CD4-positive, alpha-beta T cell treated with Interleukin-2 at 100 ng/mL for 4 hours (primary cell): ENCODE results near the gene SLC35C1.
A peak's percentile ranks its signal among the peaks of the same experiment; 100 is the strongest.

Experiments
- DNase-seq: peaks from one replicate; pipeline ENCODE4 v3.0.0-alpha.2; 2020; ENCODE audit warnings: low spot score

SLC35C1 gene

DNA sequence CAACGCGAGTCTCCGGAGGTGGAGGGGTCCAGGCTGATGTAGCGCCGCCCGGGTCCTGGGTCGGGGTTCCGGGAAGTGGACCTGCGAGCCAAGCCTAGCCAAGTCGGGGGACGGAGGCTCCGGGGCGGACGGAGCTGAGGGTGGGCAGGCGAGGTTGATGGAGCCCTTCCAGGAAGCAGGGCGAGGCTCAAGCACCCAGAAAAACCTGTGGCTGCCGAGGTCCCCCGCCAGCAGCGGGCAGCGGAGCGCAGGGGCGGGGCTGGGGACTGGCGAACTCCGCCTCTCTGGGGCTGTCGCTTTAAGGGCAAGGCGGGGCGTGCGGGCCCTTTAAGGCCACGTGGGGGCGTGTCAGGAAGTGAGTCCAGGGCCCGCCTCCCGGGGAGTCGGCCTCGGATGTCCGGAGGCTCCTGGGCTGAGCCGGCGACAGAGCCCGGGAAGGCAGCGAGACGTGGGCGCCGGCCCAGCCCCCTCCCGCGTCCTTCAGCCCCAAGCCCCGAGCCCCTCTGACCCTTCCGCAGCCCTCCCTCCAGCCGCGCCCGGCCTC, at the start of gene SLC35C1:
TSS of gene SLC35C1 (plus strand) at position 389 of the 544 bp plus-strand sequence. CDS start 653 bp downstream, outside the sequence.
- DNase-seq: peak; percentile 96

DNA sequence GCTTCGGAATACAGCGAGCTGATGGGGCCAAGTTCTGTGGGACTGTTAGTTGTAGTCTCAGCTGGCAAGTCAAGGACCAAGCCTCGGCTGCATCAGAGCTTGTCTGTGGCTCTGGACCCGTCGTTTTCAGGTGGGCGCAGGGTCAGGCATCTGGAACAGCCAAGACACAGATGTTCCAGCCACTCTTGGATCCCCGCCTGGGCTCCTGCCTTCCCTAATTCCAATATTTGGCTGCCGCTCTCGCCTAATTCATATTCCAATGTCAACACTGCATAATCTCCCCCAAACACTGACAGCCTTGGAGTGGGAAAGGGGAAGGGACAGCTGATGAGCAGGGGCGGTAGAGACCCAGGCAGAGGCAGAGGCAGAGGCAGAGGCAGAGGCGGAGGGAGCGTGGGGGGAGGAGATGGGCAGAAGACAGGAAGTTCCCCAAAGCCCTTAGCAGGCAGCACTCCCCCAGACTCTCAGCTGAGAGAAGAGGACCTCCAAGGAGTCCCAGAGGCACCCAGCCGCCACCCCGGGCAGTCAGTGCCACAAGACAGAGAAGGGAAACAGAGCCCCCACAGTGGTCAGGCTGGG, 49.6 kb upstream of the SLC35C1 start:
- no peak for DNase-seq

DNA sequence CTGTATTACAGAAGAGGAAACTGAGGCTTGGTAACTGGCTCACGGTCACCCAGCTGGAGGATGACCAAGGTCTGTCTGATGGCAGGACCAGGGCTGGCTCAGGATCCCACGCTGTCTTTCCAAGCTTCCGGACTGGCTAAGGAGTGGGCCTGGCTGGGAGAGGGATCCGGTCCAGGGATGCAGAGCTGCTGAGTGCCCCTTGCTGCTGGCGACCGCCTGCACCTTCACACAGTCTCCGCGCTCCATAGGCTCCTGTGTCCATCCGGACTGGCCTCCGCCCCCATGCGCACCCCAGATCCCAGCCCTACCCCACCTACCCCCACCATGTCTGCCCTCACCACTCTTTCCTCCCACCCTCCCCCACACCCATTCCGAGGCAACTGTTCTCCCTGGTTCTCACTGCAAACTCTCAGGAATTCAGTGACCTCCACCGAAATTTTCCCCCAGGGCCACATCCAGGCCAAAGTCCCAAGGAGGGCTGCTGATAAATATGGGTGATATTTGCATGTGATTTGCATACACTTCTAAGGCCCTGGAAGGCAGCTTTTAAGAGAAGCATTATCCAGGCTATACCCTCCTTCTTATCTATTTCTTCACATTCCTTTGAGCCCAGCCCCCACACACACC, 48.5 kb upstream of the SLC35C1 start:
- no peak for DNase-seq

DNA sequence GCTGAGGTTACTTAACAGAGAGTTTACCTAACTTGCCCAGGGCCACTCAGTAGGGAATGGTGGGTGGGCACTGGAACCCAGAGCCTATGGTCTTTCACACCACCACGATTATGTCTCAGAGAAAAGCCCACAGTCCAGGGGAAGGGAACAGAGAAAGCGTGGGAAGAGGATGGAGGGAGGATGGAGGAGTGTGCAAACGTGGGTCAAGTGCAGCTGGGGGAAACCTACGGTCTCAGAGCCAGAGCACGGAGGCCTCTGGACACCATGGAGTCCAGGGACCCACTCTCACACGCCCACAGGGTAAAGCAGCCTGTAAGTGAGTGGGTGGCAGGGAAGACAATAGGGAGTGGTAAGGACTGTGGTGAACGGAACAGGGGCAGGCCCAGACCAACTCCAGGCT, 47.3 kb upstream of the SLC35C1 start:
- no peak for DNase-seq

DNA sequence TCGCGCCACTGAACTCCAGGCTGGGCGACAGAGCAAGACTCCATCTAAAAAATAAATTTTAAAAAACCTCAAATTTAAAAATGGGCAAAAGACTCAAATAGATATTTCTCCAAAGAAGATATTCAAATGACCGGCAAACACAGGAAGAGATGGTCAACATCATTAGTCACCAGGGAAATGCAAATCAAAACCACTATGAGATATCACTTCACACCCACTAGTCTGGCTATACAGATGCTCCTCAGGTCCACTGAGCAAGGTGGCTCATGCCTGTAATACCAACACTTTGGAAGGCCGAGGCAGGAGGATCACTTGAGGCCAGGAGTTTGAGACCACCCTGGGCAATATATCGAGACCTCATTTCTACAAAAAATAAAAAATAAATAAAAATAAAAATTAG, 43.3 kb upstream of the SLC35C1 start:
- no peak for DNase-seq

DNA sequence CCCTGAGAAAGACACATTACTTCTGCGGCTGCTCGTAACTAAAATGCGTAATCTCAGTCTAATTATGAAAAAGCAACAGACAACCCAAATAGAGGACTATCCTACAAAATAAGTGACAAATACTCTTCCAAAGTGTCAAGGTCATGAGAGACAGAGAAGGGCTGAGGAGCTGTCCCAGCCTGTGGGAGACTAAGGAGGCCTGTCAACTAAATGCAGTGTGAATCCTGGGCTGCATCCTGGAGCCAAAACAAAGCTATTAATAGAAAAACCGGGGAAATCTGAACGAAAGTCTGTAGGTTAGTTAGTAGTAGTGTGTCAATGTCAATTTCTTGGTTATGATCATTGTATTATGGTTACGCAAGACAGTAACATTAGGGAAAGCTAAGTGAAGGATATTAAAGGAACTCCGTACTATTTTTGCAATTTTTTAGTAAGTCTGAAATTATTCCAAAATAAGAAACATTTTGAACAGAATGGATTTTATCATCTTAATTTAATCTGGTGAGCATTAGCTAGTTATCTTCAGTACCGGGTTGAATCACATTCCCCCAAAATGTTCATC, 39.8 kb upstream of the SLC35C1 start:
- DNase-seq: no peak

DNA sequence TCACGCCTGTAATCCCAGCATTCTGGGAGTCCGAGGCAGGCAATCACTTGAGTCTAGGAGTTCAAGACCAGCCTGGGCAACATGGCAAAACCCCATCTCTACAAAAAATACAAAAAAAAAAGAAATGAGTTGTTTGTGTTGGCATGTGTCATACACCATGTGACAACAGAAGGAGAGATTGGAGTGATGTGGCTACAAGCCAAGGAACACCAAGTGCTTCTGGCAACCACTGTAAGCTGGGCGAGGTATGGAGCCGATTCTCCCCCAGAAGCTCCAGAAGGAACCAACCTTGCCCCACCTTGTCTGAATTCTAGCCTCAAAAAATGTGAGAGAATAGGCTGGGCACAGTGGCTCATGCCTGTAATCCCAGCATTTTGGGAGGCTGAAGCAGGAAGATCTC, 39.1 kb upstream of the SLC35C1 start:
- no peak for DNase-seq

DNA sequence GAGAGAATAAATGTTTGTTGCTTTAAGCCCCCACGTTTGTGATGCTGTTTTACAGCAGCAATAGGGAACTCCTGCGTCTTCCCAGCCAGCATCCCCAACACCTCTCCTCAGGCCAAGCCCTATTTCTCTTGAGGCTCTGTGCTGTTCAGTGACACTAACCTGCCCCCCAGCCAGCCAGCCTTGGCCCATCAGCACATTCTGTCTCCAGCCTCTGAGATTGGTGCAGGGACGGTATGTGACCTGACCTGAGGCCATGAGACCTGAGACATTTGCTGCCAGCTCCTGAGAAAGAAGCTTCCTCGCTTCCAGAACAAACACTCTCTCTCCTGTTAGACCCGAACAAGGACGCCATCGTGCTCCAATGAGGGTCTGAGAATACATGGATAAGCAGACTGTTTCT, 38.5 kb upstream of the SLC35C1 start:
- DNase-seq: no peak

DNA sequence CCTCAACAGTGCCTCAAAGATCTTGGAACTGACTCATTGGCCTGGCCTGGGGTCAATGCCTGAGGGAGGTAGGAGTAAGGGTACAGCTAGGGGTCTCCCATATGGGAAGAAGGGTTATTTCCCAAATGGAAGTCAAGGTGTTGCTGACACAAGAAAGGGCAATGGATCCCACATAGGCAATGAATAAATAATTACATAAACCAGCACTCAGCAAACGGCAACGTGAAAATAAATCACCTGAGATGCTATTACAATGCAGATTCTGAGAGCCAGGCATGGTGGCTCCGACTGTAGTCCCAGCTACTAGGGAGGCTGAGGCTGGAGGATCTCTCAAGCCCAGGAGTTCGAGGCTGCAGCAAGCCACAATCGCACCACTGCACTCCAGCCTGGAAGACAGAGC, 36.5 kb upstream of the SLC35C1 start:
- no peak for DNase-seq

DNA sequence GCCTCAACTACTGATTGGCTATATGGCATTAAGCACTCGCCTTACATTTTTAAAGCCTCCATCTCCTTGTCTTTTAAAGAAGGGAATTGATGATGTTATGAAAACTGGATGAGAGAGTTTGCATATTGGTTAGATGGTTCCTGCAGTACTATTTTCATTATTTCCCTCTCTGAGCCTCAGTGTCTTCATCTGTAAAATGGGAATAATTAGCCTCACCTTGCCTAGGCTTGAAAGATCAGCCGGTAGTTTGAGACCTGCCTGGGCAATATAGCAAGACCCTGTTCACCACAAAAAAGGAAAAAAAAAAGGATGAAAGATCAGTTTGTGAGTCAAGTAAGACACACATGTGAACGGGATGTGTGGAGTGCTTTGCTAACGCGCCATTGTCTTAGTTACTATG, 35.0 kb upstream of the SLC35C1 start:
- DNase-seq: no peak

DNA sequence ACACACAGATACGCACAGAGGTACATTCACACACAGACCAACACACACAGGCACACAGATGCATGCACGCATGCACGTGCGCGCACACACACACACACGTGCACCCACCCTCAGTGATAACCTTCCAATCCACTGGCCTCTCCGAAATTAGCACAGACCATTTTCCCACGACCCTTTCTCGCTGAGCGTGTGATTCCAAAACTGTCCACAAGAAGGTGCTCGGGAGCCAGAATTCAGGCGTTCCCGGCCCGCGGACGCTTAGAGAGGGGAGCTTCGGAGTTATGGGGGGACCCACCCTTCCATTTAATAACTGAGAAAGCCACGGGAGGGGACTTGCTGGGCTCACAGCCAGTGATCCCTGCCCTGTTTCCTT, 33.8 kb upstream of the SLC35C1 start:
- DNase-seq: peak; percentile 74

DNA sequence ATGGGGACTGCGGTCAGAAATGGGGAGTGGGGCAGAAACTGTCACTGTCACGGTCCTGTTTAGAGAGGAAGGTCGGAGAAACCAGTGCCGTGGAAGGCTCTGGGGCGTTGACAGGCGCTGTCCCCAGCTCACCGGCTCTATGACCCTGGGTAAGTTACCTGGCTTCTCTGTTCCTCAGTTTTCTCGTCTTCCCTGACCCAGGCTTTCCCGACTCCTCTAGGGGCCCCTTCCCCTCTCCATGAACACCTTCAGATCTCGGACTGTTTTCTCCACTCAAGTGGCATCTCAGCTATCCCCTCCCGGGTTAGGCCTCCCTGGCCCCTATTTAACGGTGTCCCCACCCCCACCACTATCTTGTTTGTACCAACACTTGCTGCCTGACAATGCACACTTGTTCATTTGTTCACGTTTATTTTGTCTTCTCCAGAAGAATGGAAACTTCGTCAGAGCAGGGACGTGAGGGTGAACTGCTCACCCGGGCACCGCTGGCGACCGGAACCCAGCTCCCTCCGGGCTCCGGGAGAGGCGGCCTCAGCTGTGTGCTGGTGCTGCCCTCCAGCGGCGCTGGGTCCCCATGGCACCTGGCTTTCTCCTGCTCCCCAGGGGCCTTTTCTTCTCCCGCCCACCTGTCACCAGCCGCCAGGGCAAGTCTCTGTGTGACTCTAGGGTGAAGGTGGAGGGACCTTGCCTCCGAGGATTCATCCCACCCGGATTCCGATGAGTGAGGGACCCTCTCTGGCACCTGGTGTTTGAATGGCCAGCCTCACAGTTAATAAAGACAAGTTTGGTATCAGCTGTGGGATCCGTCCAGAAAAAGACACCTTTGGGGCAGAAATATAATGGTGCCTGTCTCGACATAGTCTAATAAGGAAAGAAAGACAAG, 33.1 kb upstream of the SLC35C1 start:
- peak; percentile 76 for DNase-seq

DNA sequence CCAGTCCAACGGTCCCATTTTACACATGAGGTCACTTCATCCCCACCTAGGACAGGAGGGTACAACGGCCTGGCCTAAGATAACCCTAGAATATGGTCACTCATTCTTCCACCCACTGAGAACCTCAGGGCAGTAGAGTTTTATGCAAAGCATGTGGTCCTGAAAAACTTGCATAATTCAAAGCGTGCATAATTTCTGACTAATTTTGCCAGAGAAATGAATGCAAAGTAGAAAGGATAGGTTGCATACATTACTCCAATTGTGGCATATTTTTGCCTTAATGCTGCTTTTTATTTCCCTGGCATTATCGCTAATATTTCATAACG, 32.5 kb upstream of the SLC35C1 start:
- no peak for DNase-seq

DNA sequence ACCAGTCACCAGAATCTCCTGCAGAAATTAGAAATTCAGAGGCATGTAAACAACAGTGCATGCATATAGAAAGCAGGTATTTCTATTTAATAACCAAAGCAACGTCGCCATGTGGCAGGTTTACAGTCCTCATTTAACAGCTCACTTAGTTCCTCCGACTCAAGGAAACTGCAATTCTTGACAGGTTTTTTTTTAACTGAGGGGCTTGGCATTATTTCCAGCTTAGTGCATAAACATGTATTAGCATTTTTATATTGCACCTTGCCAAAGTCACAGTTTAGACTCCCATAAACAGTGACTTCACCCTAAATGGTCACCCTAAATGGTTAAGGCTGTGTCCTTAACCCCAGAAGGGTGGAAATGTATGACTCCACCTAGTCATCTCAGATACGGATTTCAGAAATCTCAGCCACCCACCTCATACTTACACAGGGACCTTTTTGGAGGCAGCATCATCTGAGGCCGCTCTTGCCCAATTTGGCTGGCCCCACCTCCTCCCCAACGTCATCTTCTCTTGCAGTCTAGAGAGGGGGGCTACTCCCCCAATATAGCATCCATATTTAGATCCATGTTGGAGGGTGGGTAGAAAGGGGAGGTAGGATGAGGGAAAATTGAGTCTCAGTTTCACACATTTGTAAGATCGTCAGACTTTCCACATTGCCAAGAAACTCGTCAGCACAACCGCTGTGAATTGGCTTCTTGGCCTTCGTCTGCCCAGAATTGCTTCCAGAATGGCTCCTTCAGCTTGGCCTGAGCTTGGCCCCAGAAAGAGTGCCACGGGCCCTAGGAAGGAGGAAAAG, 31.8 kb upstream of the SLC35C1 start:
- DNase-seq: no peak

DNA sequence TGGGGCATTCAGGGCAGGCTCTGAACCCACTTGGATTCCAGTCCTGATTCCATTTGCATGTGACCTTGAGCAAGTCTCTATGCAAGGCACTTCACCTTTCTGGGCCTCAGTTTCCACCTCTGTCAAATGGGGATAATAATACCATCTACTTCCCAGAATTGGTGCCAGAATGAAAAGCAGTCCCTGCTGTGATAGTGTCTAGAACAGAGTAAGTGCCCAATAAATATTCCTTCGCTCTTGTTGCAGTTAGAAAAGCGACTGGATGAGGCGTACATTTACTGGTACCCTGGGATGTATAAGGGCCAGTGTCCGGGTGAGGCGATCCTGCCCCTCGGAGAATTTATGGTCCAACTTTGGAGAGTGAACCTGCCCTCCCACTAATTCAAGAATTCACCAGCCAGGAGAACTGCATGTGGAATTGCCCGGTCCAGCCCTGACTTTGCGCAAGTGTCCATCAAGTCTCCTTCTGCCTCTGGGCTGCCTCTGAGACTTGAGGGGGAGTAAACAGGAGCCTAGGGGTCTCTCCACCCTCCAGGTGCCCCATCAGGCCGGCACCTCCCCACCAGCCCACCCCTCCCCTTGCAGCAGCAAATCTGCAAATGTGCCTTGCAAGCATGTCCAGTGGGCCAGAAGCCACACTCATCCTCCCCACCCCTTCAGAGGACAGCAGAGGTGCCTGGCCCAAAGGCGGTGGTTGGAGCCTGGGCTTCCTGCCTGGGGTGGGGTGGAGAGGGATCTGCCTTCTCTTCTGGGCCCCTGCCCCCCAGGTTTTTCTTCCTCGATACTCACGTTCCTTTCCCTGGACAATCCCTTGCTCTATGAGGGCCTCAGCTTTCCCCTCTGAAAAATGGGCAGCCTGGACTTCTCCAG, 30.9 kb upstream of the SLC35C1 start:
- DNase-seq: no peak

DNA sequence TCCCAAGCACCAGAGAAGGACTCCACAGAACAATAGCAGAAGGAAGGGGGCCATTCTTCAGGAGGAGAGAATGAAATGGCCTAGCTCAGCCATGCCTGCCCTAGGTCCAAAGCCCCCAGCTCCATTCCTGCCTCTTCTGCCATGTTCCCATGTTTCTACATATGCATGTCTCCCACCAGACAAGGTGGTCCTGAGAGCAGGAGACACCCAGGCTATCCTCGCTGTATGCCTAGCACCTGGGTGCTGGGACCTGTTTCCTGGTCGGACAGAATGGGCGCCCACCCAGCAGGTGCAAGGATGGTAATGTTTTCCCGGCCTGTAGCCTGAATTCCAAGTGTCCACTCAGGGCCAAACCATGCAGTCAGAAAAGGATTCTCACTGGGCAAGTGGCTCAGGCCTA, 30.2 kb upstream of the SLC35C1 start:
- no peak for DNase-seq

DNA sequence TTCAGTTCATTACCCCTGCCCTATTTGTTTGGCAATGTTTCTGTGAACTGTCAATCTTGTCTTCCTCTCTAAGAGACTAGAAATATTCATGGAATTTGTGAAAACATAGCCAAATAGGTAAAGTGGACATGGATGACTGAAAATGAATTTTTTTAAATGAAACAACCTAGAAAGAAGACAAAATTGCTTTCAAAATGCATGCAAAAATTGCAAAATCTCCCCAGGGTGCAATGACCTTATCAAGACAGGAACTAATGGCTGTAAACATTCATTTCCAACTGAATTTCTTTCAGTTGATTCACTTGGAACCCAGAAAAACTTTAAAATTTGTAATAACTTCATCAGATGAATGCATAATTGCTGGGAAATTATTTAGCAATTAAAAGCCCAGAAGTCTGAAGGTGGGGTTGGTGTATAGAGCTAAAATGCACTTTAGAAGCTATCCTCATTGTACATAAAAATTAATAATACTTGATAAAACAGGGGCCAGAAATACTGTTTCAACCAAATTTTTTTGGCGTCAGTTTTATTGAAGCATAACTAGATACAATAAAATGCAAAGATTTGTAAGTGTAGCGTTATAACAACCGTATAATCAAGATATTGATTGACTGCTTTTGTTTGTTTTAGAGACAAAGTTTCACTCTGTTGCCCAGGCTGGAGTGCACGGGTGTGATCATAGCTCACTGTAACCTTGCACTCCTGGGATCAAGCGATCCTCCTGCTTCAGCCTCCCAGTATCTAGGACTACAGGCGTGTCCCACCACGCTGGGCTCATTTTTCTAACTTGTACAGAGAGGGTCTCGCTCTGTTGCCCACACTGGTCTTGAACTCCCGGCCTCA, 27.6 kb upstream of the SLC35C1 start:
- DNase-seq: no peak

DNA sequence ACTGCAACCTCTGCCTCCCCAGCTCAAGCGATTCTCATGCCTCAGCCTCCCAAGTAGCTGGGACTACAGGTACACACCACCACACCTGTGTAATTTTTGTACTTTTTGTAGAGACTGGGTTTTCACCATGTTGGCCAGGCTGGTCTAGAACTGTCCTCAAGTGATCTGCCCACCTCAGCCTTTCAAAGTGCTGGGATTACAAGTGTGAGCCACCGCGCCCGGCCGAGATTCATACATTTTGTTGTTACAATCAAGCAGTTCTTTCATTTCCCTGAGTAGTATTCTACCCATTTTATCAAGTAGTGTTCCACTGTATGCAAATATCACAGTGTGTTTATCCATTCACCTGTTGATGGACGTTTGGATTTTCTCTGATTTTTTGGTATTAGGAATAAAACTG, 26.6 kb upstream of the SLC35C1 start:
- no peak for DNase-seq

DNA sequence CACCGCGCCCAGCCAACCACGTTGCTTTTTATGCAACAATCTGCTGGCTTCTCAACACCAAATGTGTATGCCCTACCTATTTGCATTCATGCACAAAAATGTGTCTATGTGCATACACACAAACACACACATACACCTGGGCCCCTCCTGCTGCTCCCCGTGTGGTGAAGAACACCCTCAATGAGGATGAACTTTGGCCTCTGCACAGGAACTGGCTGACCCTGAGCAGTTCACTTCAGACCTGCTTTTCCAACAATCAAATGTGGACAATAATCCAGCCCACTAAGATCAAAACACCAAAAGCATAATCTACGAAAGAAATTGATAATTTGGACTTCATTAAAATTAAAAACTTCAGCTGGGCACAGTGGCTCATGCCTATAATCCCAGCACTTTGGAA, 25.3 kb upstream of the SLC35C1 start:
- DNase-seq: no peak

DNA sequence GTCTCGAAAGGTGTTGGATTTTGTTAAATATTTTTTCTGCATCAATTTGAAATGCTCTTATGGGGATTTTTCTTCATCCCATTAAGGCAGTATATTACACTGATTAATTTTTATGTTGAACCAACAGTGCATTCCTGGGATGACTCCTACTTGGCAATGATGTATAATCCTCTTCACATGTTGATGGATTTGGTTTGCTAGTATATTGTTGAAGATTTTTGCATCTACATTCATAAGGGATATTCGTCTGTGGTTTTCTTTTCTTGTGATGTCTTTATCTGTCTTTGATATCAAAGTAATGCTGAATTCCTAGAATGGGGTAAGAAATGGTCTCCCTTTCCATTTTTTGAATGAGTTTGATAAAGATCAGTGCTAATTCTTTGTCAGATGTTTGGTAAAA, 18.7 kb upstream of the SLC35C1 start:
- DNase-seq: no peak
